ENCODE results near the gene GPS2. TPM values are rescaled to one million over a fixed set of nuclear protein-coding genes. Genes with fewer than 3 reads are reported as not detected.

GPS2 gene
- total and polyA plus RNA-seq, 10 donors = 54.1 to 123 (median 68.1) TPM

- Histone ChIP-seq H3K27me3 (replicated peaks in 1 of 7) (no peaks in the 10 kb centered on the region), H3K4me1 (peaks cover 6 to 91% (median 47%) of the 10 kb centered on the region in 6 donors), H3K9me3 (no peaks in the 10 kb centered on the region), H3K4me3 (no peak overlapping the region), H3K27ac (peak overlapping the region in 6 of 8 donors; percentile 32 to 78 (median 66)), H3K36me3 (peaks cover 0 to 3% (median 0%) of the 10 kb centered on the region in 6 donors)
- TF ChIP-seq CTCF (IDR thresholded peaks at IDR 0.05 in 8 of 11, conservative IDR thresholded peaks at IDR 0.05 in 3 of 11) = no peak
- no peak for TF ChIP-seq POLR2AphosphoS5 (IDR thresholded peaks at IDR 0.05)
- TF ChIP-seq POLR2A (IDR thresholded peaks at IDR 0.05) = no peak
- 31 to 48% (median 41%) methylated on average over 7 of the region's 7 CpGs for WGBS, 5 donors
- no peak for DNase-seq
- intact Hi-C loops (cut with DNase I; ENCODE audit: low total_unique reads) = no loop called here
Measured at GRCh38 chr17:7332111-7332510, 17.0 kb upstream of the GPS2 start.

- intact Hi-C loops (cut with DNase I; ENCODE audit: low total_unique reads) = no loop called here
- H3K27me3 ChIP-seq (replicated peaks in 1 of 7) = no peaks in the 10 kb centered on the region
- H3K4me1 ChIP-seq = peaks cover 6 to 80% (median 41%) of the 10 kb centered on the region in 6 donors
- 61 to 94% (median 72%) methylated on average over 5 to 13 of the region's 13 CpGs for whole genome bisulfite sequencing, 5 donors
- no peak for TF ChIP-seq CTCF (IDR thresholded peaks at IDR 0.05 in 8 of 11, conservative IDR thresholded peaks at IDR 0.05 in 3 of 11)
- no peak for TF ChIP-seq POLR2AphosphoS5 (IDR thresholded peaks at IDR 0.05)
- TF ChIP-seq POLR2A (IDR thresholded peaks at IDR 0.05) = no peak
- peaks cover 0 to 18% (median 9%) of the 10 kb centered on the region in 6 donors for H3K36me3 ChIP-seq
- peak overlapping the region; percentile 89 to 95 (median 93) for H3K27ac ChIP-seq
- peak overlapping the region; percentile 77 to 95 (median 87) for H3K4me3 ChIP-seq
- H3K9me3 ChIP-seq = no peaks in the 10 kb centered on the region
- DNase-seq = peak; percentile 85
Measured at GRCh38 chr17:7330638-7331015, 15.5 kb upstream of the GPS2 start.

- H3K4me3 ChIP-seq = peak overlapping the region; percentile 77 to 95 (median 87)
- H3K4me1 ChIP-seq = peaks cover 6 to 75% (median 37%) of the 10 kb centered on the region in 6 donors
- H3K27me3 ChIP-seq (replicated peaks in 1 of 7) = no peaks in the 10 kb centered on the region
- H3K36me3 ChIP-seq = peaks cover 0 to 23% (median 12%) of the 10 kb centered on the region in 6 donors
- TF ChIP-seq POLR2AphosphoS5 (IDR thresholded peaks at IDR 0.05) (no peak), POLR2A (IDR thresholded peaks at IDR 0.05) (no peak), CTCF (IDR thresholded peaks at IDR 0.05 in 8 of 11, conservative IDR thresholded peaks at IDR 0.05 in 3 of 11) (no peak)
- WGBS, 5 donors = 0 to 2% (median 1%) methylated on average over 2 to 34 of the region's 34 CpGs
- H3K9me3 ChIP-seq = no peaks in the 10 kb centered on the region
- intact Hi-C loops (cut with DNase I; ENCODE audit: low total_unique reads) = no loop called here
- H3K27ac ChIP-seq = peak overlapping the region; percentile 89 to 95 (median 93)
- DNase-seq = peak; percentile 95
Measured at GRCh38 chr17:7329997-7330637, 15.0 kb upstream of the GPS2 start.

- peak; percentile 99 for DNase-seq
- Histone ChIP-seq H3K4me1 (peaks cover 6 to 73% (median 37%) of the 10 kb centered on the region in 6 donors), H3K27ac (peak overlapping the region; percentile 89 to 95 (median 93)), H3K36me3 (peaks cover 0 to 30% (median 17%) of the 10 kb centered on the region in 6 donors), H3K27me3 (replicated peaks in 1 of 7) (no peaks in the 10 kb centered on the region), H3K4me3 (peak overlapping the region; percentile 77 to 95 (median 87)), H3K9me3 (no peaks in the 10 kb centered on the region)
- WGBS, 5 donors = 0 to 1% (median 1%) methylated on average over 25 to 43 of the region's 43 CpGs
- TF ChIP-seq CTCF (IDR thresholded peaks at IDR 0.05 in 8 of 11, conservative IDR thresholded peaks at IDR 0.05 in 3 of 11) = peak in 4 of 11 experiments; percentile 5 to 50 (median 18)
- peak in 2 of 3 donors; percentile 23 to 69 for TF ChIP-seq POLR2A (IDR thresholded peaks at IDR 0.05)
- peak; percentile 89 to 95 (median 94) for TF ChIP-seq POLR2AphosphoS5 (IDR thresholded peaks at IDR 0.05)
- intact Hi-C loops (cut with DNase I; ENCODE audit: low total_unique reads) = no loop called here
Measured at GRCh38 chr17:7329374-7329996, 14.3 kb upstream of the GPS2 start.

All from spleen (tissue), 11 donors.